ENCODE results near the gene SMIM38. TPM values are rescaled to one million over a fixed set of nuclear protein-coding genes. Genes with fewer than 3 reads are reported as not detected.

SMIM38 gene
- total and polyA plus RNA-seq, 2 experiments from 2014 or later: 0.38 TPM; not detected in 1

Other genes starting within 250 kb of the SMIM38 start
- not detected in 2 replicates for gene MRGPRD, start 174.9 kb upstream of the SMIM38 start, total RNA-seq (2014; rRNA removed; shearing (Covaris generic))
- not detected in 2 replicates for gene MRGPRD, start 174.9 kb upstream of the SMIM38 start, polyA plus RNA-seq (2016; fragmentation: Nextera tagmentation; extraction: Ambion mirVana)
- gene MRGPRF, start 142.7 kb upstream of the SMIM38 start, total RNA-seq (2014; rRNA removed; shearing (Covaris generic)): 9.0 and 10.8 TPM in 2 replicates
- gene MRGPRF, start 142.7 kb upstream of the SMIM38 start, polyA plus RNA-seq (2016; fragmentation: Nextera tagmentation; extraction: Ambion mirVana): 2.7 and 3.3 TPM in 2 replicates
- 14.7 and 15.1 TPM in 2 replicates for gene TPCN2, start 107.0 kb upstream of the SMIM38 start, total RNA-seq (2014; rRNA removed; shearing (Covaris generic))
- gene TPCN2, start 107.0 kb upstream of the SMIM38 start, polyA plus RNA-seq (2016; fragmentation: Nextera tagmentation; extraction: Ambion mirVana): 5.8 and 6.5 TPM in 2 replicates
- 0.14 and 0.70 TPM in 2 replicates for gene MYEOV, start 138.2 kb downstream of the SMIM38 start, total RNA-seq (2014; rRNA removed; shearing (Covaris generic))
- gene MYEOV, start 138.2 kb downstream of the SMIM38 start, polyA plus RNA-seq (2016; fragmentation: Nextera tagmentation; extraction: Ambion mirVana): 0.19 TPM in 1 of 2 replicates, not detected in the other

Data from GM23338 (cell line).